CD8-positive, alpha-beta memory T cell (primary cell): ENCODE measurements around the gene NPBWR2. TPM values are rescaled to one million over a fixed set of nuclear protein-coding genes. Genes with fewer than 3 reads are reported as not detected.
A peak's percentile ranks its signal among the peaks of the same experiment; 100 is the strongest.

Experiments used
- CTCF ChIA-PET: fragments of 350-600 bp; sonication (Branson Sonifier 250); formaldehyde crosslinking; loops from one replicate; lab custom pipeline; 2021; ENCODE audit warnings: antibody characterized with exemption; lab: Charles Lee
- POLR2A ChIA-PET: fragments of 350-600 bp; sonication (Branson Sonifier 250); formaldehyde crosslinking; loops from one replicate; lab custom pipeline; 2021; ENCODE audit warnings: antibody characterized with exemption; lab: Charles Lee
- DNase-seq, 5 donors: peaks; one replicate each; pipeline versions ENCODE4 v3.0.0 to v3.0.0-alpha.2; 2020 to 2022; ENCODE audit warnings: mixed read lengths in 1 of 5
- H3K27ac ChIP-seq: one replicate; pipeline ENCODE4 v1.7.0; 2013; ENCODE audit warnings: low read depth, mild to moderate bottlenecking, low read length, moderate library complexity
- H3K27me3 ChIP-seq: 2 replicates; pipeline ENCODE4 v1.7.0; 2013; ENCODE audit warnings: low read length, mild to moderate bottlenecking; ENCODE audit not compliant: insufficient read depth, poor library complexity, severe bottlenecking
- H3K36me3 ChIP-seq: 2 replicates; pipeline ENCODE4 v1.7.0; 2013; ENCODE audit warnings: mild to moderate bottlenecking, low read length, moderate library complexity; ENCODE audit not compliant: insufficient read depth
- H3K4me1 ChIP-seq: 2 replicates; pipeline ENCODE4 v1.7.0; 2013; ENCODE audit warnings: mild to moderate bottlenecking, low read length, moderate library complexity; ENCODE audit not compliant: insufficient read depth
- H3K4me3 ChIP-seq: 2 replicates; pipeline ENCODE4 v1.7.0; 2013; ENCODE audit warnings: mild to moderate bottlenecking, low read length
- H3K9me3 ChIP-seq: 2 replicates; pipeline ENCODE4 v1.7.0; 2013; ENCODE audit warnings: mild to moderate bottlenecking, low read length
- H3K27ac Mint-ChIP-seq, 8 donors: one replicate each; pipeline ENCODE4 v1.8.0; 2020 to 2021; ENCODE audit warnings: mixed read lengths in 8 of 8, mild to moderate bottlenecking in 6 of 8, inconsistent platforms in 3 of 8, moderate library complexity in 3 of 8
- H3K27me3 Mint-ChIP-seq, 2 donors: one replicate each; pipeline ENCODE4 v1.8.0; 2020 to 2021; ENCODE audit warnings: mixed read lengths in 2 of 2, mild to moderate bottlenecking in 1 of 2, moderate library complexity in 1 of 2
- H3K36me3 Mint-ChIP-seq, 3 donors: one replicate each; pipeline ENCODE4 v1.8.0; 2020 to 2021; ENCODE audit warnings: mixed read lengths in 3 of 3, inconsistent platforms in 1 of 3, mild to moderate bottlenecking in 1 of 3
- H3K4me1 Mint-ChIP-seq, 3 donors: one replicate each; pipeline ENCODE4 v1.8.0; 2020 to 2021; ENCODE audit warnings: mixed read lengths in 3 of 3, inconsistent platforms in 1 of 3, mild to moderate bottlenecking in 1 of 3
- H3K4me3 Mint-ChIP-seq, 7 donors: one replicate each; pipeline ENCODE4 v1.8.0; 2020 to 2021; ENCODE audit warnings: mixed read lengths in 7 of 7, mild to moderate bottlenecking in 6 of 7, moderate library complexity in 4 of 7, inconsistent platforms in 2 of 7
- H3K9me3 Mint-ChIP-seq, 5 donors: one replicate each; pipeline ENCODE4 v1.8.0; 2020 to 2022; ENCODE audit warnings: mixed read lengths in 5 of 5, mild to moderate bottlenecking in 3 of 5, moderate library complexity in 2 of 5, inconsistent platforms in 1 of 5
- polyA plus RNA-seq: library from polyadenylated mRNA; unstranded; fragments of 300-500 nt; fragmentation: Illumina TruSeq; gene quantifications from one replicate; pipeline ENCODE4 v1.2.3, GENCODE V29; 2021
- total RNA-seq, 2 experiments: library from RNA; stranded (reverse); gene quantifications; one replicate each; pipeline ENCODE4 v1.2.3, GENCODE V29; 2021

Gene NPBWR2
- total and polyA plus RNA-seq, 3 experiments from 2014 or later = not detected

DNA sequence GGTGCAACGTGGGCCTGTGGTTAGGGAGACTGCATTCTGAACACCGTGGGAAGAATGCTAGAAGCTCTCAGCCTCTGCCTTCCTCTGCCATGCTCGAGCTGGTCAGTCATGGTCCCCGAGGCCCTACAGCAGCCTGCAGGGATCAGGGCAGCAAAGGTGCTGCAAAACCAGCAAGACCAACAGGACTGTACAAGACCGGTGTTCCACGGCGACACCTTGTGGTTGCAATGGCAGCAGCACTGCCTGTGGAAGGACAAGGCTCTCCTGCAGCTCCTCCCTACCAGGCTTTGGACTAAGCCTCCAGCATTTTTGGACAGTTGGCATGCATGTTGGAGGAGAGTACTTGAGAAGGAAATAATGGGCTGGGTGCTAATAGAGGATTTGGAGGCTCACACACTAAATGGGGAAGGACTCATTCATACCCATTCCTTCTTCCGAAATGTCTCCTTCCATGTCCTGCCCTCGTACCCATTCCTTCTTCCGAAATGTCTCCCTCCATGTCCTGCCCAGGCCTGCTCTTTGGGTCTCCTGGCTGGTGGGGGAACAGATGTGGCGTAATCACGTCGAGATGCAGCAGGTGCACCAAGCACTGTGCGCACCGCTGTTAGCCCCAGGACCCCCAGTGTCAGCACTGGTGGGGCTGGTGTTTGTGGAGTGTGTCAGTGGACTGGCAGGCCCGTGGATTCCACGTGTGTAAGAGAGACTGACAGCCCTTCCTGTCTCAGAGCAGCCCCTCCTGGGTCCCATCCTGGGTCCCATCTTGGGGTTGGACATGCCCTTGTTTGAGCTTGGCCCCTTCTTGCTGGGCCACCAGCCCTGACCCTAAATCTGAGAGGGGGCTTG lies 38.3 kb upstream of the NPBWR2 start:
- Mint-ChIP-seq H3K36me3 (no peaks in the 10 kb centered on the region), H3K27ac (no peak overlapping the region), H3K9me3 (peaks cover 0 to 11% (median 7%) of the 10 kb centered on the region in 5 donors), H3K27me3 (peaks cover 14 to 17% of the 10 kb centered on the region in 2 donors), H3K4me1 (no peaks in the 10 kb centered on the region), H3K4me3 (no peak overlapping the region)
- POLR2A ChIA-PET = no interaction called here
- no peaks in the 10 kb centered on the region for H3K4me1 ChIP-seq
- no peaks in the 10 kb centered on the region for H3K27me3 ChIP-seq
- H3K9me3 ChIP-seq = no peaks in the 10 kb centered on the region
- H3K36me3 ChIP-seq = no peaks in the 10 kb centered on the region
- no peak overlapping the region for H3K4me3 ChIP-seq
- no peak overlapping the region for H3K27ac ChIP-seq
- DNase-seq = no peak
- CTCF ChIA-PET = no interaction called here

DNA sequence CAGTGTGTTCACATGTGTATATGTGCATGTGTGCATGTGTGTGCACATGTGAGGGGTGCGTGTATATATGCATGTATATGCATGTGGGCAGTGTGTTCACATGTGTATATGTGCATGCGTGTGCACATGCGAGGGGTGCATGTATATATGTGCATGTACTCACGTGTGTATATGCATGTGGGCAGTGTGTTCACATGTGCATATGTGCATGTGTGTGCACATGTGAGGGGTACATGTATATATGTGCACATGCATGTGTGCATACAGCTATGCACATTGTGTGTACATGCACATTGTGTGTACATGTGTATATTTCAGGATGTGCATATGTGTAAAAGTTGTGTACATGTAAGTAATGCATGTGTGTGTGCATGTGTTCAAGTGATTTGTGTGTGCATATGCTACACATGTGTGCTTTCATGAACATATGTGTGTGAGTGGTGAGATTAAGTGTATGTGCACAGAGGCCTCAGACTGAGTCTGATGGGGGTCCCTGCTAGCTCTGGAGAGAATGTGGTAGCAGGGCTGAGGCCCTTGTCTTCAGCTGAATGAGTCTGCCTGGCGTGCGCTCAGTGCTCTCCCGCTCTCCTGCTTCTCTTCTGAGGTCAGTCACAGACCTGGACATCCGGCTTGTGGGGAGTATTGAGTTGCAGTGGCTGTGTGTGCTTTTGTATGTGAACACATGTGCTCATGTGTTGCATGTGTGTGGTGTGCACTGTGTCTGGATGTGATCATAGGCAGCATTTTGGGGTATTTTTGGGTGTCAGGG lies 37.0 kb upstream of the NPBWR2 start:
- Mint-ChIP-seq H3K4me1 (no peaks in the 10 kb centered on the region), H3K4me3 (no peak overlapping the region), H3K36me3 (no peaks in the 10 kb centered on the region), H3K9me3 (peaks cover 0 to 11% (median 7%) of the 10 kb centered on the region in 5 donors), H3K27ac (no peak overlapping the region), H3K27me3 (peaks cover 14 to 19% of the 10 kb centered on the region in 2 donors)
- H3K4me3 ChIP-seq = no peak overlapping the region
- H3K36me3 ChIP-seq = no peaks in the 10 kb centered on the region
- no peak overlapping the region for H3K27ac ChIP-seq
- H3K4me1 ChIP-seq = no peaks in the 10 kb centered on the region
- ChIA-PET CTCF (no interaction called here), POLR2A (no interaction called here)
- no peaks in the 10 kb centered on the region for H3K9me3 ChIP-seq
- no peaks in the 10 kb centered on the region for H3K27me3 ChIP-seq
- DNase-seq = no peak

DNA sequence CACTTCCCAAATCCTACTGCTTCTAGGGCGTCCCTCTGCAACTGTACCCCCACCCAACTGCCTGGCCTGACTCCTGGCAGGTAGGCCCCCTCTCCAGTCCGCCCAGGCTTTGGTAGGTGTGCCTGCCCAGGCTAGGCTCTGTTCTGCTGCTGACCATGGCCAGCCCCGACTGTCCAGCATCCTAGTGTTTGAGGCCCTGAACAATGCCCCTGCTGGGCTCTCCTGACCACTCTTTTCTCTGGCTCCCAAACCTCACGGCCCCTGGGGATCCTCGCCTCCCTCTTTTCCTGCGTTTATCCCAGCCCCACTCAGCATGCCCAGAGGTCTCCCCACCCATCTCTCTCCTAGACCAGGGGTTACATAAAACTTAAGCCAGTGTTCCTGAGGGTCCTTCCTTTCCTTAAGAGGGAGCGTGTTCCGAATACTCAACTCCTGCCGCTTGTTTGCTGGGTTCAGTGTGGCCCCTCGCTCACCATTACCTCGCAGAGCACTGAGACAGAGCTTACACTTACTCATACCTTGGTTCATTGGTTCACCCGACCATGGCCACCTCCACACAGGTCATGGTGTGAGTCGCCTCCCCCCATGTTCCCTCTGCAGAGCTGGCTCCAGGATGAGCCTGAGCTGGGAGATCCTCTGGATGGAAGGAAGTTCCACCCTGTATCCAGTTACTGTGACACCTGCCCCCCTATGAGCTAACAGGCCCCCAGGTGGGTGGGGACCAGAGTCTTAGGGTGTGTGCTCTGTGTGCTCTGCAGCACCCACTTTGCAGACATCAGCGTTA lies 35.8 kb upstream of the NPBWR2 start:
- Histone ChIP-seq H3K36me3 (no peaks in the 10 kb centered on the region), H3K4me1 (no peaks in the 10 kb centered on the region), H3K27me3 (no peaks in the 10 kb centered on the region), H3K9me3 (no peaks in the 10 kb centered on the region), H3K4me3 (no peak overlapping the region), H3K27ac (no peak overlapping the region)
- H3K27me3 Mint-ChIP-seq = peaks cover 14 to 19% of the 10 kb centered on the region in 2 donors
- no peak overlapping the region for H3K4me3 Mint-ChIP-seq
- H3K27ac Mint-ChIP-seq = peak overlapping the region in 1 of 8 donors; percentile 72
- CTCF ChIA-PET = no interaction called here
- POLR2A ChIA-PET = no interaction called here
- H3K4me1 Mint-ChIP-seq = no peaks in the 10 kb centered on the region
- peaks cover 0 to 11% (median 7%) of the 10 kb centered on the region in 5 donors for H3K9me3 Mint-ChIP-seq
- DNase-seq = no peak
- no peaks in the 10 kb centered on the region for H3K36me3 Mint-ChIP-seq

DNA sequence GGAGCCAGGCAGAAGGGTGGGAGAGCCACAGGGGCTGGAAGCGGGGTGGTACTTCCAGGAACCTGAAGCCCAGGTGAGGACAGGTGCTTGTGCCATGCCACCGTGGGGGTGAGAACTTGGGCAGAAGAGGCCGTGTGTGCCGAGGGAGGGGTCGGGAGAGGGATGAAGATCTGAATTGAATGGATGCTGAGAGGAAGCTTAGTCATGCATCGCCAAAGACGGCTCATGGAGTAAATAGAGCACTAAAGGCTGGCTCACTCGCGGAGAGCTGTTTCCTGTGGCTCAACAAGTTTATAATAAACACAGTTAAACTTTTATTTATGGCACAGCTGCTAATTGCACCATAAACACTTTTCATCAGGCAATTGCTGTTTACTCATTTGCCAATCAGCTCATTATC lies 35.2 kb upstream of the NPBWR2 start:
- Histone ChIP-seq H3K4me3 (no peak overlapping the region), H3K9me3 (no peaks in the 10 kb centered on the region), H3K4me1 (no peaks in the 10 kb centered on the region), H3K36me3 (no peaks in the 10 kb centered on the region), H3K27ac (no peak overlapping the region), H3K27me3 (no peaks in the 10 kb centered on the region)
- Mint-ChIP-seq H3K36me3 (no peaks in the 10 kb centered on the region), H3K4me1 (no peaks in the 10 kb centered on the region), H3K9me3 (peaks cover 0 to 11% (median 7%) of the 10 kb centered on the region in 5 donors), H3K27ac (no peak overlapping the region), H3K4me3 (no peak overlapping the region), H3K27me3 (peaks cover 14 to 19% of the 10 kb centered on the region in 2 donors)
- ChIA-PET POLR2A (no interaction called here), CTCF (no interaction called here)
- no peak for DNase-seq

DNA sequence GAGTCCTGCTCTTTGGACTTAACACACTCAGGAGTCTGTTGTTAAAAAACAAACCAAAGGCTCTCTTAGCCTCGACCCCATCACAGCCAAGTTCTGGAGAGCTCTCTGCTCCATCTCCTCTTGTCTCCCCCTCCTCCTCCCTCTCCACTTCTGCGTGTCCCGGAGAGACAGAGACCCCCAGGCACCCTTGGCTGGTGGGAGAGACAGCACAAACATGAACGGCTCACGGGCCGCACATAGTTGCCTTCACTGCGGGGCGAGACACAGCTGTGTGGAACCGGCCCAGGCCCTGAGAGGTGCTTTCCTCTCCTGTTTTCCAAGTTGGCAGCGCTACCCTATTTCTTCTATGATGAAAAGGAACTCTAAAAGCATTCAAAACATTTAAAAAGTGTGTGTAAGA lies 33.6 kb upstream of the NPBWR2 start:
- Histone ChIP-seq H3K4me1 (no peaks in the 10 kb centered on the region), H3K27me3 (no peaks in the 10 kb centered on the region), H3K36me3 (no peaks in the 10 kb centered on the region), H3K9me3 (no peaks in the 10 kb centered on the region), H3K27ac (no peak overlapping the region), H3K4me3 (no peak overlapping the region)
- ChIA-PET CTCF (no interaction called here), POLR2A (no interaction called here)
- Mint-ChIP-seq H3K4me3 (no peak overlapping the region), H3K9me3 (peaks cover 0 to 11% (median 7%) of the 10 kb centered on the region in 5 donors), H3K4me1 (no peaks in the 10 kb centered on the region), H3K36me3 (no peaks in the 10 kb centered on the region), H3K27ac (no peak overlapping the region), H3K27me3 (peaks cover 10 to 15% of the 10 kb centered on the region in 2 donors)
- DNase-seq = no peak

DNA sequence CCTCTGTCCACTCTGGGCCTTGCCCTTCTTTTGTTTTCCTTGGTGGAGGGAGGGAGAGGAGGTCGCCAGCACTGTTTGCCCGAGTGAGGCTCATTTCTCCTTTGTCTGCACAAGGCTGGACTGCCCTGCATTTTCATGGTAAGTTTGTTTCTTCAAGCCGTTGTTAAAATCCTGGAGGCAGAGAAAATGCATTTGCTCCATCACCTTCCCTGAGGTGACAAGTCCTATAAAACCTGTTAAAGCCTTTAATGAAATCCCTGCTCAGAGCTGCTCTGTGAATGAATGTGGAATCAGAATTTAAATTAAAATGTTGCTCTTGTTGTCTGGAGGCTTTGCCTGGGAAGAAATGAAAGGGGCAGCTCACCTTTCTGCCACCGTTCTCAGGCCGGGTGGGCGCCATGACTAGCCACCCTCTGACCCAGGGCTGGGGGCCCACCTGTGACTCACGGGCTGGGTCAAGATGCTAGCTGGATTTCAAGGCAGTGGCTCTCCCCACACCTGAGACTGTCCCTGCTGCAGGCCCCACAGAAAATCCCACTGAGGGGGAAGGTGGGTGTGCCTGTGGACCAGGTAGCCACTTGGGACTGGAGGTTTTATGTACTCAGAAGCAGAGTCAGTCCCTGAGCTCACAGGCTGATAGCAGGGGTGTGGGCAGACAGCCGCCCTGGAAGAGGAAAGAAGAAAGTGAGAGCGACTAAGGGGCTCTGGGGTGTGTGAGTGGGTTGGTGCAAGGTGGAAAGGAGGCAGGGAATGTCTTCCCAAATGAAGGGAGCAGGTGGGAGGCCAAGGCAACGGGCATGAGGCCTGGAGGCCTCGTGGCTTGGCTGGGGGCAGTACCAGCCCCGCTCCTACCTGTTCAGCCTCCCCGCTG lies 32.9 kb upstream of the NPBWR2 start:
- H3K4me1 ChIP-seq = no peaks in the 10 kb centered on the region
- ChIA-PET CTCF (no interaction called here), POLR2A (no interaction called here)
- no peak overlapping the region for H3K4me3 ChIP-seq
- H3K27me3 Mint-ChIP-seq = peaks cover 10 to 15% of the 10 kb centered on the region in 2 donors
- H3K9me3 Mint-ChIP-seq = peaks cover 0 to 11% (median 7%) of the 10 kb centered on the region in 5 donors
- H3K4me3 Mint-ChIP-seq = no peak overlapping the region
- H3K36me3 Mint-ChIP-seq = no peaks in the 10 kb centered on the region
- H3K36me3 ChIP-seq = no peaks in the 10 kb centered on the region
- H3K27ac ChIP-seq = no peak overlapping the region
- DNase-seq = no peak
- H3K27me3 ChIP-seq = no peaks in the 10 kb centered on the region
- no peaks in the 10 kb centered on the region for H3K4me1 Mint-ChIP-seq
- H3K27ac Mint-ChIP-seq = no peak overlapping the region
- no peaks in the 10 kb centered on the region for H3K9me3 ChIP-seq

DNA sequence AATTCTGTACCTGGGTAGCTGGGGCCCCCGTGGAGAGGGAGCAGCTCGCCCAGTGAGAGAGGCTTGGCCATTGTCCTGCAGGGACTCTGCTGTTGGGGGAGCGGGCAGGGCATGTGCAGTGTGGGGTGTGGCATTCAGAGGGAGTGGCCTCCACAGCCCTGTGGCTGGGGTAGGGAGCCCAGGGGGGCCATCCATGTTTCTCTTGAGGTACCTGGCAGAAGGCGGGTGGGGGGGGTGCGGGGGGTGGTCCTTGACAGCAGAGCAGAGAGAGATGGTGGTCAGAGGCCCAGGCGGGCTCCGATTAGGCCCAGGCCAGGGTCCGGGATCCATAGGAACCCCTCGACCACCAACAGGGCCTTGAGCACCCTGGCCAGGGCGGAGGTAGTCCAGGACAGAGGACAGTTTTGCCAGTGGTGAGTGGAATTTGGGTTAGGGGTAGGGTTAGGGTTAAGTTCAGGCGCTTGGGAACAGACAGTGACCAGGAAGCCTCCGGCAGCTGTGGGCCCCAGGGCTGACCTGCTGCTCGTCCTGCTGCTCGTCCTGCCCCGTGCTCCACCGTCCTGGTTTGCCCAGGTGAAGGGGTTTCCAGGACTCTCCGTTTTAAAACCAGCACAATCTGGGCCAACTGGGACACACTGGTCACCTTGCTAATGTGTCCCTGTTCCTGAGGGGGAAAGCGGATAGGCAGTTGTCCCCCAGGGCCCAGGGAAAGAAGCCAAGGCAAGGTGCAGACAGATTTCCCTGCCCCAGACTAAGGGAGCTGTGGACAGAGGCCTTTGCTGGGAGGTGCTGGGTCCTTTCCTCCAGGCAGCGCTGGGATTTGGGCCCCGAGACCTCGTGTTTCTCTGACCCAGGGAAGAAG lies 32.1 kb upstream of the NPBWR2 start:
- H3K27me3 ChIP-seq = no peaks in the 10 kb centered on the region
- no peak overlapping the region for H3K27ac Mint-ChIP-seq
- DNase-seq = no peak
- POLR2A ChIA-PET = interaction anchor here (0.6 kb wide), 1 partner anchor 122 kb away, joined by 3 read pairs; no protein-coding TSS in a partner anchor
- H3K36me3 ChIP-seq = no peaks in the 10 kb centered on the region
- H3K4me1 ChIP-seq = no peaks in the 10 kb centered on the region
- peaks cover 10 to 12% of the 10 kb centered on the region in 2 donors for H3K27me3 Mint-ChIP-seq
- no peaks in the 10 kb centered on the region for H3K9me3 ChIP-seq
- no peak overlapping the region for H3K4me3 ChIP-seq
- no peaks in the 10 kb centered on the region for H3K4me1 Mint-ChIP-seq
- CTCF ChIA-PET = no interaction called here
- H3K9me3 Mint-ChIP-seq = peaks cover 0 to 4% (median 3%) of the 10 kb centered on the region in 5 donors
- H3K4me3 Mint-ChIP-seq = no peak overlapping the region
- H3K36me3 Mint-ChIP-seq = no peaks in the 10 kb centered on the region
- no peak overlapping the region for H3K27ac ChIP-seq
